OCI-LY7 (cell line): ENCODE measurements around the gene KRTAP10-8.

Source experiments
- EZH2phosphoT487 ChIP-seq: fragments of 200-600 bp; sonication (generic); IDR thresholded peaks from 2 replicates; pipeline ENCODE4 v1.6.1; 2018; ENCODE audit warnings: low read depth, borderline replicate concordance, mild to moderate bottlenecking, mixed run types, antibody characterized with exemption, low read length, moderate library complexity, mixed read lengths
- TF ChIP-seq, protein P1 (sequence below): fragments of 200-600 bp; sonication (generic); conservative IDR thresholded peaks from 2 replicates; pipeline ENCODE4 v1.5.1; 2014; ENCODE audit warnings: mild to moderate bottlenecking, antibody characterized with exemption, low read length, moderate library complexity, mixed read lengths

DNA sequence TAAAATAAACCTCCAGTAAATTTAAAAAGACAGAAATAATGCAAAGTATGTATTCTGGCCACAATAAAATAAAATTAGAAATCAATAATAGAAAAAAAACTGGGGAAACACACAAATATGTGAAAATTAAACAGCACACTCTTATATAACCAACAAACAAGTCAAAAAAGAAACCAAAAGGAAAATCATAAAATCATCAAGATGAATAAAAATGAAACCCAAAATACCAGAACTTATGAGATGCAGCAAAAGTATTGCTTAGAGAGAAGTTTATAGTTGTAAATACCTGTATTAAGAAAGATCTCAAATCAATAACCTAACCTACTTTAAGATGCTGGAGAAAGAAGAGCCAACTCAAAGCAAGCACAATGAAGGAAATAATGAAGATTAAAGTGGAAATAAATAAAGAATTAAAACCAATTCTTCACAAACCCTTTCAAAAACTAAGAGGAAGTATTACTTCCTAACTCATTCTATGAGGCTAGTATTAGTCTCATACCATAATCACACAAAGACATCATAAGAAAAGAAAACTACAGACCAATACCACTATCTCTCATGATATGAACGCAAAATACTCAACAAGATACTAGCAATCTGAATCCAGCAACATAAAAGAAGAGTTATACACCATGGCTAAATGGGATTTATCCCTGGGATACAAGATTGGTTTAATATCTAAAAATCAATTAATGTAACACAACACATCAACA lies 46.8 kb upstream of the KRTAP10-8 start:
- TF ChIP-seq, protein P1, sequence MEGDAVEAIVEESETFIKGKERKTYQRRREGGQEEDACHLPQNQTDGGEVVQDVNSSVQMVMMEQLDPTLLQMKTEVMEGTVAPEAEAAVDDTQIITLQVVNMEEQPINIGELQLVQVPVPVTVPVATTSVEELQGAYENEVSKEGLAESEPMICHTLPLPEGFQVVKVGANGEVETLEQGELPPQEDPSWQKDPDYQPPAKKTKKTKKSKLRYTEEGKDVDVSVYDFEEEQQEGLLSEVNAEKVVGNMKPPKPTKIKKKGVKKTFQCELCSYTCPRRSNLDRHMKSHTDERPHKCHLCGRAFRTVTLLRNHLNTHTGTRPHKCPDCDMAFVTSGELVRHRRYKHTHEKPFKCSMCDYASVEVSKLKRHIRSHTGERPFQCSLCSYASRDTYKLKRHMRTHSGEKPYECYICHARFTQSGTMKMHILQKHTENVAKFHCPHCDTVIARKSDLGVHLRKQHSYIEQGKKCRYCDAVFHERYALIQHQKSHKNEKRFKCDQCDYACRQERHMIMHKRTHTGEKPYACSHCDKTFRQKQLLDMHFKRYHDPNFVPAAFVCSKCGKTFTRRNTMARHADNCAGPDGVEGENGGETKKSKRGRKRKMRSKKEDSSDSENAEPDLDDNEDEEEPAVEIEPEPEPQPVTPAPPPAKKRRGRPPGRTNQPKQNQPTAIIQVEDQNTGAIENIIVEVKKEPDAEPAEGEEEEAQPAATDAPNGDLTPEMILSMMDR = no peak
- TF ChIP-seq EZH2phosphoT487 = no peak
